ENCODE data around the gene TDO2. TPM values are rescaled to one million over a fixed set of nuclear protein-coding genes. Genes with fewer than 3 reads are reported as not detected.

Gene TDO2
- total RNA-seq, 1 donor from 2014 or later, result not detected

GRCh38 chr4:155946486-155946885 lies 43.0 kb downstream of the TDO2 start:
- DNase-seq (ENCODE audit: low spot score), result no peak
- Mint-ChIP-seq H3K36me3 (ENCODE audit: low read depth) (no peaks in the 10 kb centered on the region), H3K4me3 (ENCODE audit: low read depth) (no peak overlapping the region), H3K27me3 (ENCODE audit: low read depth) (no peaks in the 10 kb centered on the region), H3K9me3 (no peaks in the 10 kb centered on the region), H3K4me1 (ENCODE audit: low read depth) (no peaks in the 10 kb centered on the region), H3K27ac (no peak overlapping the region)
- intact Hi-C loops (cut with micrococcal nuclease), result no loop called here

GRCh38 chr4:155948541-155948940 lies 45.0 kb downstream of the TDO2 start:
- no peak for DNase-seq (ENCODE audit: low spot score)
- Mint-ChIP-seq H3K27ac (no peak overlapping the region), H3K27me3 (ENCODE audit: low read depth) (no peaks in the 10 kb centered on the region), H3K36me3 (ENCODE audit: low read depth) (no peaks in the 10 kb centered on the region), H3K4me1 (ENCODE audit: low read depth) (peaks cover 2% of the 10 kb centered on the region), H3K9me3 (no peaks in the 10 kb centered on the region), H3K4me3 (ENCODE audit: low read depth) (no peak overlapping the region)
- intact Hi-C loops (cut with micrococcal nuclease), result no loop called here

- DNase-seq (ENCODE audit: low spot score), result no peak
- no peaks in the 10 kb centered on the region for H3K27me3 Mint-ChIP-seq (ENCODE audit: low read depth)
- no peak overlapping the region for H3K27ac Mint-ChIP-seq
- H3K4me1 Mint-ChIP-seq (ENCODE audit: low read depth), result peaks cover 2% of the 10 kb centered on the region
- no peak overlapping the region for H3K4me3 Mint-ChIP-seq (ENCODE audit: low read depth)
- no peaks in the 10 kb centered on the region for H3K36me3 Mint-ChIP-seq (ENCODE audit: low read depth)
- intact Hi-C loops (cut with micrococcal nuclease), result loop anchor here (10.0 kb wide), 1 partner anchor 446 kb away; no protein-coding TSS in a partner anchor
- H3K9me3 Mint-ChIP-seq, result no peaks in the 10 kb centered on the region
Measured at GRCh38 chr4:155950461-155950860, 47.0 kb downstream of the TDO2 start.

- peaks cover 4% of the 10 kb centered on the region for H3K27me3 Mint-ChIP-seq (ENCODE audit: low read depth)
- H3K27ac Mint-ChIP-seq, result no peak overlapping the region
- H3K36me3 Mint-ChIP-seq (ENCODE audit: low read depth), result no peaks in the 10 kb centered on the region
- no peak for DNase-seq (ENCODE audit: low spot score)
- peak overlapping the region; percentile 58 for H3K4me3 Mint-ChIP-seq (ENCODE audit: low read depth)
- peaks cover 2% of the 10 kb centered on the region for H3K4me1 Mint-ChIP-seq (ENCODE audit: low read depth)
- intact Hi-C loops (cut with micrococcal nuclease), result loop anchor here (10.0 kb wide), 1 partner anchor 448 kb away; no protein-coding TSS in a partner anchor
- H3K9me3 Mint-ChIP-seq, result no peaks in the 10 kb centered on the region
Measured at GRCh38 chr4:155952501-155952901, 49.0 kb downstream of the TDO2 start.

GRCh38 chr4:155953151-155954117 lies 49.9 kb downstream of the TDO2 start, which contains the start of gene CTSO:
CTSO (minus strand) TSS chr4:155953866; CDS start chr4:155953847, 19 bp downstream.
- peak; percentile 68 for DNase-seq (ENCODE audit: low spot score)
- Mint-ChIP-seq H3K27ac (peak within 1 kb of the TSS; percentile 97), H3K27me3 (ENCODE audit: low read depth) (peaks cover 4% of the 10 kb centered on the region), H3K36me3 (ENCODE audit: low read depth) (no peaks in the 10 kb centered on the region), H3K4me3 (ENCODE audit: low read depth) (peak within 1 kb of the TSS; percentile 93), H3K9me3 (no peaks in the 10 kb centered on the region), H3K4me1 (ENCODE audit: low read depth) (peaks cover 2% of the 10 kb centered on the region)
- intact Hi-C loops (cut with micrococcal nuclease), result loop anchor here (1.0 to 10.0 kb wide), 3 partner anchors 143 to 511 kb away; no protein-coding TSS in a partner anchor

GRCh38 chr4:155954118-155954685 lies 50.7 kb downstream of the TDO2 start:
- H3K9me3 Mint-ChIP-seq, result no peaks in the 10 kb centered on the region
- H3K4me1 Mint-ChIP-seq (ENCODE audit: low read depth), result peaks cover 2% of the 10 kb centered on the region
- intact Hi-C loops (cut with micrococcal nuclease), result loop anchor here (10.0 kb wide), 1 partner anchor 449 kb away; no protein-coding TSS in a partner anchor
- peak overlapping the region; percentile 70 for H3K4me3 Mint-ChIP-seq (ENCODE audit: low read depth)
- H3K27ac Mint-ChIP-seq, result peak overlapping the region; percentile 97
- DNase-seq (ENCODE audit: low spot score), result no peak
- H3K36me3 Mint-ChIP-seq (ENCODE audit: low read depth), result no peaks in the 10 kb centered on the region
- peaks cover 4% of the 10 kb centered on the region for H3K27me3 Mint-ChIP-seq (ENCODE audit: low read depth)

GRCh38 chr4:155954939-155955338 lies 51.4 kb downstream of the TDO2 start:
- no peaks in the 10 kb centered on the region for H3K36me3 Mint-ChIP-seq (ENCODE audit: low read depth)
- DNase-seq (ENCODE audit: low spot score), result no peak
- no peaks in the 10 kb centered on the region for H3K9me3 Mint-ChIP-seq
- H3K27ac Mint-ChIP-seq, result no peak overlapping the region
- no peak overlapping the region for H3K4me3 Mint-ChIP-seq (ENCODE audit: low read depth)
- H3K4me1 Mint-ChIP-seq (ENCODE audit: low read depth), result peaks cover 2% of the 10 kb centered on the region
- peaks cover 4% of the 10 kb centered on the region for H3K27me3 Mint-ChIP-seq (ENCODE audit: low read depth)
- intact Hi-C loops (cut with micrococcal nuclease), result loop anchor here (10.0 kb wide), 1 partner anchor 450 kb away; no protein-coding TSS in a partner anchor

- Mint-ChIP-seq H3K4me1 (ENCODE audit: low read depth) (peaks cover 2% of the 10 kb centered on the region), H3K4me3 (ENCODE audit: low read depth) (no peak overlapping the region), H3K36me3 (ENCODE audit: low read depth) (no peaks in the 10 kb centered on the region), H3K9me3 (no peaks in the 10 kb centered on the region), H3K27ac (no peak overlapping the region), H3K27me3 (ENCODE audit: low read depth) (peaks cover 5% of the 10 kb centered on the region)
- DNase-seq (ENCODE audit: low spot score), result no peak
- intact Hi-C loops (cut with micrococcal nuclease), result loop anchor here (10.0 kb wide), 1 partner anchor 452 kb away; no protein-coding TSS in a partner anchor
Measured at GRCh38 chr4:155956461-155956860, 53.0 kb downstream of the TDO2 start.

- intact Hi-C loops (cut with micrococcal nuclease), result loop anchor here (10.0 kb wide), 1 partner anchor 455 kb away; no protein-coding TSS in a partner anchor
- Mint-ChIP-seq H3K36me3 (ENCODE audit: low read depth) (no peaks in the 10 kb centered on the region), H3K4me1 (ENCODE audit: low read depth) (peaks cover 1% of the 10 kb centered on the region), H3K4me3 (ENCODE audit: low read depth) (no peak overlapping the region), H3K27ac (no peak overlapping the region), H3K9me3 (no peaks in the 10 kb centered on the region), H3K27me3 (ENCODE audit: low read depth) (peaks cover 5% of the 10 kb centered on the region)
- DNase-seq (ENCODE audit: low spot score), result no peak
Measured at GRCh38 chr4:155959417-155959816, 55.9 kb downstream of the TDO2 start.

GRCh38 chr4:155960522-155960921 lies 57.0 kb downstream of the TDO2 start:
- Mint-ChIP-seq H3K4me1 (ENCODE audit: low read depth) (peaks cover 1% of the 10 kb centered on the region), H3K4me3 (ENCODE audit: low read depth) (no peak overlapping the region), H3K27ac (no peak overlapping the region), H3K36me3 (ENCODE audit: low read depth) (no peaks in the 10 kb centered on the region), H3K9me3 (no peaks in the 10 kb centered on the region), H3K27me3 (ENCODE audit: low read depth) (peaks cover 5% of the 10 kb centered on the region)
- intact Hi-C loops (cut with micrococcal nuclease), result no loop called here
- DNase-seq (ENCODE audit: low spot score), result no peak

GRCh38 chr4:155961575-155961974 lies 58.1 kb downstream of the TDO2 start:
- intact Hi-C loops (cut with micrococcal nuclease), result no loop called here
- H3K4me1 Mint-ChIP-seq (ENCODE audit: low read depth), result peaks cover 1% of the 10 kb centered on the region
- H3K9me3 Mint-ChIP-seq, result no peaks in the 10 kb centered on the region
- peaks cover 1% of the 10 kb centered on the region for H3K27me3 Mint-ChIP-seq (ENCODE audit: low read depth)
- DNase-seq (ENCODE audit: low spot score), result no peak
- H3K36me3 Mint-ChIP-seq (ENCODE audit: low read depth), result no peaks in the 10 kb centered on the region
- no peak overlapping the region for H3K4me3 Mint-ChIP-seq (ENCODE audit: low read depth)
- no peak overlapping the region for H3K27ac Mint-ChIP-seq

GRCh38 chr4:155962767-155963166 lies 59.3 kb downstream of the TDO2 start:
- H3K36me3 Mint-ChIP-seq (ENCODE audit: low read depth), result no peaks in the 10 kb centered on the region
- H3K27ac Mint-ChIP-seq, result no peak overlapping the region
- peaks cover 1% of the 10 kb centered on the region for H3K27me3 Mint-ChIP-seq (ENCODE audit: low read depth)
- intact Hi-C loops (cut with micrococcal nuclease), result no loop called here
- H3K9me3 Mint-ChIP-seq, result no peaks in the 10 kb centered on the region
- H3K4me3 Mint-ChIP-seq (ENCODE audit: low read depth), result no peak overlapping the region
- no peak for DNase-seq (ENCODE audit: low spot score)
- peaks cover 1% of the 10 kb centered on the region for H3K4me1 Mint-ChIP-seq (ENCODE audit: low read depth)
